HG02588 (cell line): ENCODE measurements around the gene DHRS4L2.
"Not testable (repeated sequence)": the region's sequence is repeated elsewhere in the genome, so short reads cannot be mapped to it uniquely, and the experiment has no call there.

Experiments used
- ATAC-seq: cut with Tn5 transposase; IDR thresholded peaks from one replicate; pipeline ENCODE4 v1.9.1; 2021; ENCODE audit warnings: mild to moderate bottlenecking, moderate library complexity; ENCODE audit not compliant: unreplicated experiment

DHRS4L2 gene

GRCh38 chr14:23988607-23989363, at the start of gene DHRS4L2:
DHRS4L2 (plus strand) TSS chr14:23988929; CDS start chr14:23988948, 19 bp downstream.
- peak; percentile 94 for ATAC-seq

- ATAC-seq: no peak
Measured at GRCh38 chr14:23939607-23940326, 49.0 kb upstream of the DHRS4L2 start.

GRCh38 chr14:23941230-23941629, 47.5 kb upstream of the DHRS4L2 start:
- ATAC-seq: no peak

DNA sequence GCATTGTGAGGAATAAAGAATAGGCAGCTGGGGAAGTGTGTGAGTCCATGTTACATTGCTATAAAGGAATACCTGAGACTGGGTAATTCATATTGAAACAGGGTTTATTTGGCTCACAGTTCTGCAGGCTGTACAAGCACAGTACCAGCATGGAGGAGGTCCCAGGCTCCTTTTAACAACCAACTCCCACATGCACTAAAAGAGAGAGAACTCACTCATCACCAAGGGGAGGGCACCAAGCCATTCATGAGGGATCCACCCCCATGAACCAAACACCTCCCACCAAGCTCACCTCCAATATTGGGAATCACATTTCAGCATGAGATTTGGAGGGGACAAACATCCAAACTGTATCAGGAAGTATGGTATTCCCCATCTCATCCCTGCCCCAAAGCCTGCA, 47.1 kb upstream of the DHRS4L2 start:
- no peak for ATAC-seq

- no peak for ATAC-seq
Measured at GRCh38 chr14:23942587-23942986, 46.1 kb upstream of the DHRS4L2 start.

GRCh38 chr14:23949069-23949468, 39.7 kb upstream of the DHRS4L2 start:
- not testable (repeated sequence) for ATAC-seq

- no peak for ATAC-seq
Measured at GRCh38 chr14:23950411-23951135, 38.2 kb upstream of the DHRS4L2 start.

- ATAC-seq: not testable (repeated sequence)
Measured at GRCh38 chr14:23951136-23951466, 37.6 kb upstream of the DHRS4L2 start.

- no peak for ATAC-seq
Measured at GRCh38 chr14:23951590-23952201, 37.0 kb upstream of the DHRS4L2 start.

GRCh38 chr14:23953116-23953463, 35.6 kb upstream of the DHRS4L2 start:
- ATAC-seq: not testable (repeated sequence)

- peak; percentile 78 for ATAC-seq
Measured at GRCh38 chr14:23953464-23954278, 35.1 kb upstream of the DHRS4L2 start, which contains the start of gene DHRS4. DHRS4 (plus strand) TSS chr14:23953770; CDS start chr14:23953789, 19 bp downstream.

DNA sequence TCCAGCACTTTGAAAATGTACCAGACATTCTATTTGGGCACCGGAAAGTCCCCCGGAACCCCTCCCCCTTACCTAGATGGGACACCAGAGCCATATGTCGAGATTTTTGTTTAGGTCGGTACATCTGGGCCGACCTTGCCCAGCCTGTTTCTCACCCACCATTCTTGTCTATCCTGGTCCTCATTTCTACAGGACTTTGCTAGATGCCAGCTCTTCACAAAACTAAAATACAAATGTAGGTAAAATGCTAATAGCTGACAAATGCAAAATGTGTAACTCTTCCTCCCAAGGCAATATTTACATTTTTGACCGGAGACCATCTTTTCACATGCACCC, 34.5 kb upstream of the DHRS4L2 start:
- peak; percentile 17 for ATAC-seq

DNA sequence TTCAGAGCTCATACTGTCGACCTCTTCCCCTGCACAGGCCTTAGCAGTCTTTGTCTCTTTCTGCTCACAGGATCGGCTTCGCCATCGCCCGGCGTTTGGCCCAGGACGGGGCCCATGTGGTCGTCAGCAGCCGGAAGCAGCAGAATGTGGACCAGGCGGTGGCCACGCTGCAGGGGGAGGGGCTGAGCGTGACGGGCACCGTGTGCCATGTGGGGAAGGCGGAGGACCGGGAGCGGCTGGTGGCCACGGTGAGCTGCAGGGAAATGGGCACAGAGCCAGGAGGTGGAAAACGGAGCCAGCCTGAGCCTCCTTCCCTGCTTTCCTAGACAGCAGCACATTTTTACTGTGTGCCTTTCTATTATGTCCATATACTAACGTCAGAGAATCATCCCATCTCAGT, 33.8 kb upstream of the DHRS4L2 start:
- not testable (repeated sequence) for ATAC-seq

DNA sequence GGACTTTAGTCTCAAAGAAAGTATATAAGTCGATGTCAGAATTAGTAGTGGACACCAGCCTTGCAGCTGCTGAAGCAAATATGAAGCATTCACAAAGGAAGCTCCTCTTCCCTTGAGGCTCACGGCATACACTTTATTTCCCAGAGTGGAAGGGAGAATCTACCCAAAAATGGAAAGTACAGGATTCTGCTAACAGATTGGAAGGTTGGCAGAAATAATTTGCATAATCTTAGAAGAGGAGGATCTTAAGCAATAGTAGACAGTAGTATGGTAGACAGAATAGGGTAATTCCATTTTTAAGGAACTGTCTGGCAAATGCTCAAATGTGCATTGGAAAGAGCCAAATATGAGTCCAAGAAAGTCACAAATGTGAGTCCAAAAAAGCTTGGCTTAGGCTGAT, 32.9 kb upstream of the DHRS4L2 start:
- ATAC-seq: not testable (repeated sequence)

GRCh38 chr14:23957913-23958569, 30.7 kb upstream of the DHRS4L2 start:
- ATAC-seq: not testable (repeated sequence)

DNA sequence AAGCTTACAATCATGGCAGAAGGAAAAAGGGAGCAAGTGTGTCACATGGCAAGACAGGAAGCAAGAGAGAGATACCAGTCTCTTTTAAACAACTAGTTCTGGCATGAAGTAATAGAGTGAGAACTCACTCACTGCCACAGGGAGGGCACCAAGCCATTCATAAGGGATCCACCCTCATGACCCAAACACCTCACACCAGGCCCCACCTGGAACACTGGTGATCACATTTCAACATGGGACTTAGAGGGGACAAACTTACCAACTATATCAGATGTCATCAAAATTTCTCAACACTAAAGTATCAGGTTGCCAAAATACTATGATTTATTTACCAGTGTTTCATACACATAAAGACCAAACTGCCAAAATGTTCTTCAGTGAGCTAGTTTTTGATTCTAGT, 27.8 kb upstream of the DHRS4L2 start:
- ATAC-seq: not testable (repeated sequence)

DNA sequence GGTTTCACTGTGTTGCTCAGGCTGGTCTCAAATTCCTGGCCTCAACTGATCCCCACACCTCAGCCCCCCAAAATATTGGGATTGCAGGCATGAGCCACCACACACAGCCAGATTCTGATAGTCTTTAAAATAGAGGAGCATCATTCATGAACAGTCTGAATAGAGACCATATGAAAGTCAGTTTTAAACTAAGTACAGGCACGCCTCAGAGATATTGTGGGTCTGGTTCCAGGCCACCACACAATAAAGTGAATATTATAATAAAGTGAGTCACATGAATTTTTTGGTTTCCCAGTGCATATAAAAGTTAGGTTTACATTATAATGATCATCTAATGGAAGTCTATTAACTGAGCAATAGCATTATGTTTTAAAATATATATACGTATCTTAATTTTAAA, 27.0 kb upstream of the DHRS4L2 start:
- not testable (repeated sequence) for ATAC-seq

DNA sequence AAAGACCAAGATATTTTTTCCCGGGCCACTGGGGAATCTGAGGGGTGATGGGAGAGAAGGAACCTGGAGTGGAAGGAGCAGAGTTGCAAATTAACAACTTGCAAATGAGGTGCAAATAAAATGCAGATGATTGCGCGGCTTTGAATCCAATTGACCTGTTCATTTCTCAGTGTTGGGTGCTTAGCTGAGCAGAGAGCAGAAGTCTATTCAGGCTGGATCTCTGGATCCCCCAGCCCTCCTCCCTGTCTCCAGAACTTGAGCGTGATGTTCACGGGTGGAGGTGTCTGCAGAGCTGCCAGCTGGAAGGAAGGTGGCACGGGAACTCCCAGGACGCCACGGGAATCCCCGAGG, 19.6 kb upstream of the DHRS4L2 start:
- ATAC-seq: not testable (repeated sequence)

DNA sequence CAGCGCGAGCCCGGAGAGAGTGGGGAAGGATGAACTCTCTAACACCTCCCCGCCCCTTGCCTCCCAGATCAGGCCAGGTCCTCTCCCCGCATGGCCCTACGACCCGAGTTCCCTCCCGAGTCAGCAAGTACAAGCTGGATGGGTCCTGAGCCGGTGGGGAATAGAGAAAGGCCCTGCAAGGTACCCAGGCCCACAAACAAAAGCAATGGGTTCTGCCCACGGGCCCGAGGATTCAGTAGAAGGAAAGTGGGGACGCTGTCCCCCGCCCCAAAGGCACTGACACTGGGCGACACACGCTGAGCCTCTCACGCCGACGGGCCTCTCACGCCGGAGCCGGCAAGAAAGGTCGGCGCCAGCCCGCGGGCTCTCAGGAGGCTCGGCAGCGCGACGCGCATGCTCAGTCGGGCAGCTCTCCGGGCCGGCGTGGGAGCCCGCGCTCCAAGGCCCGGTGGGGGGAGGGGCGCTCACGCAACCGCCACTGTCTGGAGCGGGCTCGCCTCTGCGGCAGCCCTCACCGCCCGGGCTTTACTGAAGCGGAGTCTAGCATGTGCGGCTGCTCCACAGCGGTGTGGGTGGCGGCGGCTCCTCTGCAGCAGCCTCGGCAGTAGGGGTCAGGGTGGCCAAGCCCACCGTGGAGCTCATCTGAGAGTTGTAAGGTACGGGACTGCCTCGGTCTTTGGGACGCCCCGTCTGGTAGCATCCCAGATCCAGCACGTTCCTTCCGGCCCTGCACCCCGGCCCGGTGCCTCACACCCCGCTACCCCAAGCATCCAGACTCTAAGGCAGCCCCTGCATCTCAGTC, 19.0 kb upstream of the DHRS4L2 start:
- ATAC-seq: peak; percentile 78
